Trophoblast cell (in vitro differentiated cells and primary cell): ENCODE data around the gene ROBO1.

ENCODE experiments used
- DNase-seq, 2 donors: peaks; one replicate each; pipeline ENCODE4 v3.0.0-alpha.2; 2016
- H2AFZ ChIP-seq: 2 replicates; pipeline ENCODE4 v1.6.1; 2013; ENCODE audit warnings: low read length, moderate library complexity, mild to moderate bottlenecking; ENCODE audit not compliant: insufficient read depth, poor library complexity
- H2AK5ac ChIP-seq: 2 replicates; pipeline ENCODE4 v1.6.1; 2013; ENCODE audit warnings: mild to moderate bottlenecking, low read length
- H2BK120ac ChIP-seq: 2 replicates; pipeline ENCODE4 v1.6.1; 2013; ENCODE audit warnings: low read length, mild to moderate bottlenecking, moderate library complexity; ENCODE audit not compliant: insufficient read depth, poor library complexity
- H2BK12ac ChIP-seq: 2 replicates; pipeline ENCODE4 v1.6.1; 2013; ENCODE audit warnings: mild to moderate bottlenecking, low read length, moderate library complexity
- H2BK5ac ChIP-seq: 2 replicates; pipeline ENCODE4 v1.6.1; 2013; ENCODE audit warnings: low read length, low read depth, moderate library complexity, mild to moderate bottlenecking; ENCODE audit not compliant: poor library complexity
- H3K14ac ChIP-seq: 2 replicates; pipeline ENCODE4 v1.6.1; 2013; ENCODE audit warnings: mild to moderate bottlenecking, low read length
- H3K18ac ChIP-seq: 2 replicates; pipeline ENCODE4 v1.6.1; 2013; ENCODE audit warnings: mild to moderate bottlenecking, low read length
- H3K23ac ChIP-seq: 2 replicates; pipeline ENCODE4 v1.6.1; 2013; ENCODE audit warnings: low read length
- H3K27ac ChIP-seq: 2 replicates; pipeline ENCODE4 v1.5.1; 2013; ENCODE audit warnings: low read depth, mild to moderate bottlenecking, inconsistent platforms, low read length, moderate library complexity
- H3K27me3 ChIP-seq: 2 replicates; pipeline ENCODE4 v1.6.1; 2013; ENCODE audit warnings: inconsistent platforms, mild to moderate bottlenecking, low read length, moderate library complexity; ENCODE audit not compliant: insufficient read depth
- H3K36me3 ChIP-seq, 2 experiments: 1 replicate in 1 of 2; 2 replicates in 1 of 2; pipeline ENCODE4 v1.6.1; 2013; ENCODE audit warnings: low read length in 2 of 2, mild to moderate bottlenecking in 2 of 2, moderate library complexity in 1 of 2; ENCODE audit not compliant: insufficient read depth in 2 of 2, control insufficient read depth in 1 of 2
- H3K4ac ChIP-seq: 2 replicates; pipeline ENCODE4 v1.6.1; 2013; ENCODE audit warnings: low read depth, mild to moderate bottlenecking, low read length, moderate library complexity
- H3K4me1 ChIP-seq, 2 experiments: 1 replicate in 1 of 2; 2 replicates in 1 of 2; pipeline ENCODE4 v1.6.1; 2013; ENCODE audit warnings: low read length in 2 of 2, mild to moderate bottlenecking in 2 of 2, moderate library complexity in 1 of 2; ENCODE audit not compliant: insufficient read depth in 2 of 2, control insufficient read depth in 1 of 2
- H3K4me2 ChIP-seq: 2 replicates; pipeline ENCODE4 v1.6.1; 2013; ENCODE audit warnings: inconsistent platforms, mild to moderate bottlenecking, low read length, moderate library complexity
- H3K4me3 ChIP-seq: 2 replicates; pipeline ENCODE4 v1.5.1; 2013; ENCODE audit warnings: mild to moderate bottlenecking, low read depth, low read length, inconsistent platforms
- H3K79me1 ChIP-seq: one replicate; pipeline ENCODE4 v1.6.1; 2013; ENCODE audit warnings: low read length
- H3K79me2 ChIP-seq: 2 replicates; pipeline ENCODE4 v1.6.1; 2013; ENCODE audit warnings: low read length, mild to moderate bottlenecking; ENCODE audit not compliant: control insufficient read depth, insufficient read depth, poor library complexity
- H3K9ac ChIP-seq: 2 replicates; pipeline ENCODE4 v1.6.1; 2013; ENCODE audit warnings: mild to moderate bottlenecking, low read length
- H3K9me3 ChIP-seq: 2 replicates; pipeline ENCODE4 v1.6.1; 2013; ENCODE audit warnings: low read depth, mild to moderate bottlenecking, control low read depth, inconsistent platforms, low read length; ENCODE audit not compliant: insufficient read depth
- H4K12ac ChIP-seq: 2 replicates; pipeline ENCODE4 v1.6.1; 2013; ENCODE audit warnings: low read depth, mild to moderate bottlenecking, low read length, moderate library complexity
- H4K8ac ChIP-seq: 2 replicates; pipeline ENCODE4 v1.6.1; 2013; ENCODE audit warnings: low read depth, mild to moderate bottlenecking, low read length, moderate library complexity
- H4K91ac ChIP-seq: one replicate; pipeline ENCODE4 v1.6.1; 2013; ENCODE audit warnings: low read depth, mild to moderate bottlenecking, low read length, moderate library complexity
- WGBS: extraction: QIAGEN DNeasy Blood & Tissue Kit; methylation state at CpG from one replicate; pipeline ENCODE4 v1.1.7; 2013; ENCODE audit warnings: missing lambda C conversion rate; ENCODE audit not compliant: insufficient read length, insufficient coverage; ENCODE audit errors: extremely low coverage; 5-methylcytosine and 5-hydroxymethylcytosine counted together

The ROBO1 gene

DNA sequence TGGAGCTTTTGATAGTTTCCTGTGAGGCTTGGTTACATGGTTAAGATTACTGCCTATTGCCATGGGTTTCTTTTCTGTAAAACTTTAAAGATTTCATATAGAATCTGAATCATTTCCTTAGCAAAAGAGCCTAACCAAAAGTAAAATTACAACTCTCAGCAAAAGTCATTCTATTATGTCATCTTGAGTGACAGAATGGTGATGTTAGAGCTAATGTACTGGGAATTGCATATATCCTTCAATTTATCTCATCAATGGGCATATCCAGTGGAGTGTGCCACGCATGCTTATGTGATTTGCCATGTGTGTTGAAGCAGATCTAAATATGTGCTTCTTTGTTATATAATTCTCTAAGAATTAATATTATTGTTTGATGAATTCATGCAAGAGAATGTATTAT lies 212.1 kb downstream of the ROBO1 start:
- Histone ChIP-seq H4K8ac (no peak overlapping the region), H3K79me2 (no peaks in the 10 kb centered on the region), H3K36me3 (no peaks in the 10 kb centered on the region), H4K12ac (no peak overlapping the region), H3K79me1 (no peaks in the 10 kb centered on the region), H3K18ac (no peak overlapping the region), H2BK12ac (no peak overlapping the region), H3K14ac (no peak overlapping the region), H3K4me1 (no peaks in the 10 kb centered on the region), H3K4ac (no peak overlapping the region), H2BK5ac (no peak overlapping the region), H3K4me3 (no peak overlapping the region), H3K23ac (no peak overlapping the region), H2AK5ac (no peak overlapping the region), H2AFZ (no peak overlapping the region), H3K9me3 (no peaks in the 10 kb centered on the region), H3K27me3 (no peaks in the 10 kb centered on the region), H3K9ac (no peak overlapping the region), H2BK120ac (no peak overlapping the region), H3K27ac (no peak overlapping the region), H4K91ac (no peak overlapping the region), H3K4me2 (no peak overlapping the region)
- DNase-seq, result no peak
- WGBS, result no CpG with 5 or more reads among the region's 1 CpG

DNA sequence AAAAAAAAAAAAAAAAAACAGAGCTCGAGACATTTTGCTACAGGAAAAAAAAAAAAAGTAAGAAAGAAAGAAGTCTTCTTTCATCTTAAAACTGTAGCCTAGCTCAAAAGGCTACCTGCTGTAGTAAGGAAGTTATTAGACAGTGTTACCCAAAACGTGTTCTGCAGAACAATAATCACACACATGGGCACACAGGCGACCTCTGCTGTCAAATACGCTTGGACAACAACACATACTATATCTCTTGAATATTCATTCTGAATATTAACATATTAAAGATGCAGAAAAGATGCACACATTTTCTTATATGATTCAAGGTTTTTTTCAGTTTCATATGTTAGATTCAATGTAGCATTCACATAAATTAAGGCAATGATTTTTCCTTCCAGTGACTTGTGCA lies 215.8 kb downstream of the ROBO1 start:
- Histone ChIP-seq H2AFZ (no peak overlapping the region), H3K4me3 (no peak overlapping the region), H3K4ac (no peak overlapping the region), H4K8ac (no peak overlapping the region), H2AK5ac (no peak overlapping the region), H3K4me1 (no peaks in the 10 kb centered on the region), H3K79me1 (no peaks in the 10 kb centered on the region), H3K4me2 (no peak overlapping the region), H3K79me2 (no peaks in the 10 kb centered on the region), H3K9ac (no peak overlapping the region), H3K18ac (no peak overlapping the region), H3K27me3 (no peaks in the 10 kb centered on the region), H4K12ac (no peak overlapping the region), H3K27ac (no peak overlapping the region), H3K14ac (no peak overlapping the region), H3K36me3 (no peaks in the 10 kb centered on the region), H3K9me3 (no peaks in the 10 kb centered on the region), H4K91ac (no peak overlapping the region), H2BK5ac (no peak overlapping the region), H3K23ac (no peak overlapping the region), H2BK120ac (no peak overlapping the region), H2BK12ac (no peak overlapping the region)
- WGBS, result no CpG with 5 or more reads among the region's 4 CpGs
- no peak for DNase-seq

DNA sequence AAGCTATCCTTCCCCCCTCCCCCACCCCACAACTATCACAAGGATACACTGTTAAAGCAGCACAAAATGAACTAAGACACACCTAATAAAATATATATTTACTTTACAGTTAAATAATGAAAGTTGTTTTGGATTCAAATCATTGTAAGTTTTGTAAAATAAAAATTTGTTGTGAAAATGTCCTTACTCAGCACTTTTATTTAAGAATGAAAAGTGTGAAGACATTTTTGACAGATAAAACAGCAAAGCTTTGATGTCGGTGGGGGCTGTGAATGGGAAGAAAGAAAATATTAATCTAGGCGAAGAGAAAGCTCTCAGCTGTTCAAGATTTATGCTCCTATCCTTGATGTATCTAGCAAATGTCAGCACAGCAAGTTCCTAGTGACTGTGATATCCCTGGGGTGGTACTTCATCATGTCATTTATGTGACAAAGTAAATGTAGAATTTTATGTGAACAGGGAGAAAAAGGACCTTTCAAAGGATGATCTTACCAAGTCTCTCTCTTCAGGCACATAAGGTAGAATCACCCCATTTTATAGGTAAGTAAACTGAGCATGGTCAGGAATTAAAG lies 216.4 kb downstream of the ROBO1 start:
- Histone ChIP-seq H3K4me1 (no peaks in the 10 kb centered on the region), H2AFZ (no peak overlapping the region), H3K9ac (no peak overlapping the region), H3K4ac (no peak overlapping the region), H3K14ac (no peak overlapping the region), H3K36me3 (no peaks in the 10 kb centered on the region), H2BK12ac (no peak overlapping the region), H2BK5ac (no peak overlapping the region), H3K4me3 (no peak overlapping the region), H3K23ac (no peak overlapping the region), H3K79me2 (no peaks in the 10 kb centered on the region), H3K18ac (no peak overlapping the region), H3K9me3 (no peaks in the 10 kb centered on the region), H4K8ac (no peak overlapping the region), H4K91ac (no peak overlapping the region), H2AK5ac (no peak overlapping the region), H3K27ac (no peak overlapping the region), H3K4me2 (no peak overlapping the region), H3K27me3 (no peaks in the 10 kb centered on the region), H4K12ac (no peak overlapping the region), H2BK120ac (no peak overlapping the region), H3K79me1 (no peaks in the 10 kb centered on the region)
- no CpG with 5 or more reads among the region's 2 CpGs for WGBS
- no peak for DNase-seq

DNA sequence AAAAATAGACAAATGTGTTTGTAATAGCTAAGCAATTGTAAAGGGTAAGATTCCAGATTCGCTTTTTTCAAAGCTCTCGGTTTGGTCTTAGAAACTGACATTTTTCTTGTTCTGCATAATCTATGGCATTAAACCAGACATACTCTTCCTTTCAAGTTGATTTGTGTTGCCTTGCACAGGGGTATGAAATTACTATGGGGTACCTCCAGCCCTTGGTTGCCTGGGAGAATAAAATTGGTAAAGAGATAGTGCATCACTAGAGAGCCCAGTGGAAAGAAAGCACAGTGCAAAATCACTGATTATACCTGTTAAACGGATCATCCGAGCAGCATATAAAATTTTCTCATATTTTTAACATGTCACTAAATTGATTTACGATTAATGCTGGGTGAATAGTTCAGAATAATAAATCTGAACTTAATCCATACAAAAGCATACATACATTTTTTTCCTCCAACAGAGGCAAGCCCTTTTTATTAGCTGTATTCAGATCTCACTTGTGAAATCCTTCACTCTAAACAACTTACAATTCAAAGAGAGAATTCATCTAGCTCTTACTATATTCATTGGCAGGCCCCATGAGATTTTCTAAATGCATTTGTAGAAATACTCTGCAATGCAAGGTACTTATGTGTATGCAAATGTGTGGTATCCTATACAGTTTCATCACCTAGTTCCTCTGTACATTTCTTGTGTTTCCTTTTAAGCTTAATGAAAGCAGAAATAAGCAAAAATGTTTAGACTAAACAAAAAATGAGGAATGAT lies 224.4 kb downstream of the ROBO1 start:
- H3K4me3 ChIP-seq, result no peak overlapping the region
- H3K4me2 ChIP-seq, result no peak overlapping the region
- no peak overlapping the region for H2AFZ ChIP-seq
- H4K8ac ChIP-seq, result no peak overlapping the region
- no peaks in the 10 kb centered on the region for H3K79me2 ChIP-seq
- H3K9ac ChIP-seq, result no peak overlapping the region
- no peaks in the 10 kb centered on the region for H3K27me3 ChIP-seq
- DNase-seq, result no peak
- H3K14ac ChIP-seq, result no peak overlapping the region
- H2AK5ac ChIP-seq, result no peak overlapping the region
- H3K23ac ChIP-seq, result no peak overlapping the region
- no peaks in the 10 kb centered on the region for H3K4me1 ChIP-seq
- H3K18ac ChIP-seq, result no peak overlapping the region
- H4K12ac ChIP-seq, result no peak overlapping the region
- no peaks in the 10 kb centered on the region for H3K9me3 ChIP-seq
- H3K36me3 ChIP-seq, result no peaks in the 10 kb centered on the region
- no peak overlapping the region for H2BK5ac ChIP-seq
- no CpG with 5 or more reads among the region's 5 CpGs for WGBS
- H3K27ac ChIP-seq, result no peak overlapping the region
- H3K79me1 ChIP-seq, result no peaks in the 10 kb centered on the region
- no peak overlapping the region for H2BK120ac ChIP-seq
- no peak overlapping the region for H2BK12ac ChIP-seq
- no peak overlapping the region for H4K91ac ChIP-seq
- no peak overlapping the region for H3K4ac ChIP-seq
